Naive thymus-derived CD4-positive, alpha-beta T cell (primary cell): ENCODE measurements around the gene PTPRCAP. TPM values are rescaled to one million over a fixed set of nuclear protein-coding genes. Genes with fewer than 3 reads are reported as not detected.

Experiments used
- ATAC-seq: fragments of 150-1000 bp; cut with Tn5 transposase; 2 replicates; pipeline ENCODE4 v1.10.0; 2021; ENCODE audit warnings: mild to moderate bottlenecking, moderate library complexity
- CTCF ChIA-PET: fragments of 350-600 bp; sonication (Branson Sonifier 250); formaldehyde crosslinking; loops from one replicate; lab custom pipeline; 2021; ENCODE audit warnings: antibody characterized with exemption; lab: Charles Lee
- POLR2A ChIA-PET: fragments of 350-600 bp; sonication (Branson Sonifier 250); formaldehyde crosslinking; loops from one replicate; lab custom pipeline; 2021; ENCODE audit warnings: antibody characterized with exemption, inconsistent platforms; lab: Charles Lee
- DNase-seq, 9 donors: peaks; one replicate each; pipeline versions ENCODE4 v3.0.0 to v3.0.0-alpha.2; 2020 to 2022; ENCODE audit warnings: mixed read lengths in 1 of 9
- H3K27ac ChIP-seq: one replicate; pipeline ENCODE4 v1.7.0; 2013; ENCODE audit warnings: mild to moderate bottlenecking, low read depth, low read length, moderate library complexity
- H3K27me3 ChIP-seq, 2 donors: one replicate each; pipeline ENCODE4 v1.7.0; 2013; ENCODE audit warnings: low read length in 2 of 2, mild to moderate bottlenecking in 2 of 2, moderate library complexity in 2 of 2; ENCODE audit not compliant: control insufficient read depth in 2 of 2, insufficient read depth in 2 of 2
- H3K36me3 ChIP-seq, 3 experiments: 1 replicate in 2 of 3; 2 replicates in 1 of 3; pipeline ENCODE4 v1.7.0; 2013; ENCODE audit warnings: low read length in 3 of 3, mild to moderate bottlenecking in 3 of 3, moderate library complexity in 1 of 3; ENCODE audit not compliant: insufficient read depth in 3 of 3, control insufficient read depth in 2 of 3
- H3K4me1 ChIP-seq, 2 donors: one replicate each; pipeline ENCODE4 v1.7.0; 2013; ENCODE audit warnings: low read length in 2 of 2, mild to moderate bottlenecking in 2 of 2, moderate library complexity in 1 of 2; ENCODE audit not compliant: control insufficient read depth in 2 of 2, insufficient read depth in 2 of 2
- H3K4me3 ChIP-seq: 2 replicates; pipeline ENCODE4 v1.7.0; 2013; ENCODE audit warnings: mild to moderate bottlenecking, low read length
- H3K9me3 ChIP-seq, 3 experiments: 1 replicate in 2 of 3; 2 replicates in 1 of 3; pipeline ENCODE4 v1.7.0; 2013; ENCODE audit warnings: low read length in 3 of 3; ENCODE audit not compliant: control insufficient read depth in 2 of 3
- H3K27ac Mint-ChIP-seq, 9 donors: one replicate each; pipeline ENCODE4 v1.8.0; 2020 to 2022; ENCODE audit warnings: mixed read lengths in 9 of 9, mild to moderate bottlenecking in 8 of 9, moderate library complexity in 5 of 9, inconsistent platforms in 2 of 9
- H3K27me3 Mint-ChIP-seq, 5 donors: one replicate each; pipeline ENCODE4 v1.8.0; 2021 to 2022; ENCODE audit warnings: mixed read lengths in 5 of 5, mild to moderate bottlenecking in 1 of 5
- H3K36me3 Mint-ChIP-seq, 5 donors: one replicate each; pipeline ENCODE4 v1.8.0; 2020 to 2022; ENCODE audit warnings: mixed read lengths in 5 of 5, mild to moderate bottlenecking in 3 of 5, inconsistent platforms in 1 of 5
- H3K4me1 Mint-ChIP-seq, 7 donors: one replicate each; pipeline ENCODE4 v1.8.0; 2020 to 2022; ENCODE audit warnings: mixed read lengths in 7 of 7, mild to moderate bottlenecking in 3 of 7, inconsistent platforms in 1 of 7
- H3K4me3 Mint-ChIP-seq, 10 donors: one replicate each; pipeline ENCODE4 v1.8.0; 2020 to 2022; ENCODE audit warnings: mild to moderate bottlenecking in 10 of 10, mixed read lengths in 10 of 10, moderate library complexity in 6 of 10, inconsistent platforms in 2 of 10
- H3K9me3 Mint-ChIP-seq, 11 donors: one replicate each; pipeline ENCODE4 v1.8.0; 2020 to 2022; ENCODE audit warnings: mixed read lengths in 11 of 11, mild to moderate bottlenecking in 4 of 11, inconsistent platforms in 1 of 11, moderate library complexity in 1 of 11
- intact Hi-C, 2 donors: fragments of 100-400 bp; cut with micrococcal nuclease; formaldehyde crosslinking; loops; one replicate each; pipeline ENCODE4 v1.15.1; 2023
- polyA plus RNA-seq, 2 donors: library from polyadenylated mRNA; unstranded; fragments of 300-500 nt; fragmentation: Illumina TruSeq; gene quantifications; one replicate each; pipeline ENCODE4 v1.2.3, GENCODE V29; 2021
- total RNA-seq, 6 experiments: library from RNA in 5 of 6; stranded (reverse) in 5 of 6; gene quantifications; 1 replicate in 5 of 6; 2 replicates in 1 of 6; pipeline ENCODE4 v1.2.3 and lab custom pipeline; 2021 to 2026

PTPRCAP gene
- total and polyA plus RNA-seq, 7 experiments from 2014 or later, result 134 to 670 (median 219) TPM

DNA sequence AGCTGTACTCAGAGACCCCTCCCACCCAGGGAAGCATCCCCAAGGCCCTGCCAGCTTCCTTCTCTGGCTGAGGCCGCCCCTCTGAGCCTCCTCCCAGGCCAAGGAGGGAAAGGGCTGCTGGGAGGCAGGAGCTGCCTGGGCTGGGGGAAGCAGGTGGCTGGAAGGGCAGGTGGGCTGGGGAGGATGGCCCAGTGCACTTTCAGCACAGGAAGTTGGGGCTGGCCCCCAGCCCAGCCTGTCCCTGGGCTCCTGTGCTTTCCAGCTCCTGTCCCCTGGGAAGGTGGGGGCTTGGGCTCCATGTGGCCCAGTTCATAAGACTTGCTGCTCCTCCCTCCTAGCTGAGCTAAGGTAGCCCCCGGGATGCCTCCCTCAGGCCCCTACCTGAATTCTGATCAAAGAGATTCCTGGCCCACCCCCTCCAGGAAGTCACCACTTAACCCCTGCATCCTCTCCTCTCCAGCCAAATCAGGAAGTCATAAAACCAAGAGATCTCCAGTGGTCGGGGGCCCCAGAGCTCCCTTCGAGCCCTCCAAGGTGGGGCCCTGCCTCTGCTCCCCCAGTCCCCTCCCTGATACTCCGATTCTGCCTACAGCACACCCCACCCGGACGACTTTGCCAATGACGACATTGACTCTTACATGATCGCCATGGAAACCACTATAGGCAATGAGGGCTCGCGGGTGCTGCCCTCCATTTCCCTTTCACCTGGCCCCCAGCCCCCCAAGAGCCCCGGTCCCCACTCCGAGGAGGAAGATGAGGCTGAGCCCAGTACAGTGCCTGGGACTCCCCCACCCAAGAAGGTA is 40.7 kb downstream of the PTPRCAP start:
- H3K27me3 Mint-ChIP-seq, result no peaks in the 10 kb centered on the region
- H3K4me1 ChIP-seq, result peaks cover 30 to 43% of the 10 kb centered on the region in 2 donors

DNA sequence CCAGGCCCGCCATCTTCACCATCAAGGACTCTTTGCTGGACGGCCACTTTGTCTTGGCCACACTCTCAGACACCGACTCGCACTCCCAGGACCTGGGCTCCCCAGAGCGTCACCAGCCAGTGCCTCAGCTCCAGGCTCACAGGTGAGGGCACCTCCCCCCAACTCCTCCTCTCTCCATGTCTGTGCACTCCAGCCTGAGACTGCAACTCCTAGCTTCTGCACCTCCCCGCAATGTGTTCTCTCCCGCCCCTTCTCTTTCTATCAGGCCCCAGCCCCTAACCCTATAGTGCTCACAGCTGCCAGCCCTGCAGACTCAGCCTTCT is 41.3 kb downstream of the PTPRCAP start:
- CTCF ChIA-PET, result interaction anchor here (0.6 to 1.5 kb wide), 4 partner anchors 11 to 314 kb away, joined by 3 to 5 read pairs (median 4); partner anchors contain the start of gene PTPRCAP
- H3K27me3 ChIP-seq, result no peaks in the 10 kb centered on the region
- Mint-ChIP-seq H3K27ac (peak overlapping the region in 7 of 9 donors; percentile 29 to 92 (median 81)), H3K4me1 (peaks cover 30 to 66% (median 46%) of the 10 kb centered on the region in 7 donors), H3K36me3 (peaks cover 0 to 26% (median 0%) of the 10 kb centered on the region in 5 donors), H3K27me3 (no peaks in the 10 kb centered on the region), H3K9me3 (no peaks in the 10 kb centered on the region), H3K4me3 (peak overlapping the region in 6 of 10 donors; percentile 9 to 69 (median 44))
- no peaks in the 10 kb centered on the region for H3K9me3 ChIP-seq
- no peak overlapping the region for H3K4me3 ChIP-seq
- H3K27ac ChIP-seq, result peak overlapping the region; percentile 75
- intact Hi-C loops, result no loop called here
- peaks cover 13 to 62% (median 14%) of the 10 kb centered on the region in 3 experiments for H3K36me3 ChIP-seq
- DNase-seq, result no peak
- POLR2A ChIA-PET, result interaction anchor here (0.6 to 25.4 kb wide), 7 partner anchors 9 to 285 kb away, joined by 3 to 1530 read pairs (median 5); partner anchors contain the start of genes CARNS1, PTPRCAP and RPS6KB2
- ATAC-seq, result no peak
- H3K4me1 ChIP-seq, result peaks cover 33 to 44% of the 10 kb centered on the region in 2 donors

More for the DNA sequence above, 40.7 kb downstream of the PTPRCAP start:
- Histone ChIP-seq H3K27me3 (no peaks in the 10 kb centered on the region), H3K27ac (peak overlapping the region; percentile 75), H3K4me3 (no peak overlapping the region), H3K36me3 (peaks cover 13 to 62% (median 14%) of the 10 kb centered on the region in 3 experiments), H3K9me3 (no peaks in the 10 kb centered on the region)
- peak in 2 of 9 donors; percentile 32 to 52 for DNase-seq
- H3K4me1 Mint-ChIP-seq, result peaks cover 28 to 64% (median 45%) of the 10 kb centered on the region in 7 donors
- H3K9me3 Mint-ChIP-seq, result no peaks in the 10 kb centered on the region
- peak overlapping the region; percentile 62 to 81 (median 72) for H3K4me3 Mint-ChIP-seq
- ATAC-seq, result no peak
- intact Hi-C loops, result no loop called here
- H3K36me3 Mint-ChIP-seq, result peaks cover 0 to 26% (median 0%) of the 10 kb centered on the region in 5 donors
- ChIA-PET CTCF (interaction anchor here (0.6 to 1.5 kb wide), 4 partner anchors 12 to 272 kb away, joined by 3 to 5 read pairs (median 3); partner anchors contain the start of gene PTPRCAP), POLR2A (interaction anchor here (0.6 to 25.4 kb wide), 14 partner anchors 8 to 286 kb away, joined by 3 to 1530 read pairs (median 3); partner anchors contain the start of genes CARNS1, CDK2AP2, PITPNM1 and POLD4)
- peak overlapping the region; percentile 64 to 96 (median 87) for H3K27ac Mint-ChIP-seq

- H3K27ac ChIP-seq, result no peak overlapping the region
- peaks cover 0 to 24% (median 0%) of the 10 kb centered on the region in 5 donors for H3K36me3 Mint-ChIP-seq
Measured at GRCh38 chr11:67395555-67396258, 41.8 kb downstream of the PTPRCAP start.

GRCh38 chr11:67393990-67394389 is 43.5 kb downstream of the PTPRCAP start:
- Histone ChIP-seq H3K4me3 (no peak overlapping the region), H3K4me1 (peaks cover 26 to 37% of the 10 kb centered on the region in 2 donors), H3K27me3 (no peaks in the 10 kb centered on the region), H3K36me3 (peaks cover 8 to 45% (median 13%) of the 10 kb centered on the region in 3 experiments), H3K27ac (no peak overlapping the region), H3K9me3 (no peaks in the 10 kb centered on the region)
- ATAC-seq, result no peak
- peak overlapping the region; percentile 36 to 90 (median 60) for H3K4me3 Mint-ChIP-seq
- H3K36me3 Mint-ChIP-seq, result peaks cover 0 to 16% (median 0%) of the 10 kb centered on the region in 5 donors
- peaks cover 43 to 70% (median 50%) of the 10 kb centered on the region in 7 donors for H3K4me1 Mint-ChIP-seq
- H3K27ac Mint-ChIP-seq, result peak overlapping the region in 3 of 9 donors; percentile 11 to 84 (median 70)
- H3K9me3 Mint-ChIP-seq, result no peaks in the 10 kb centered on the region
- no peak for DNase-seq
- ChIA-PET POLR2A (interaction anchor here (0.6 to 25.4 kb wide), 4 partner anchors 14 to 89 kb away, joined by 4 to 1530 read pairs (median 12); partner anchors contain the start of genes AIP, CARNS1, PTPRCAP and RPS6KB2), CTCF (interaction anchor here (0.6 kb wide), 1 partner anchor 25 kb away, joined by 4 read pairs; no protein-coding TSS in a partner anchor)
- H3K27me3 Mint-ChIP-seq, result peaks cover 0 to 2% (median 0%) of the 10 kb centered on the region in 5 donors
- intact Hi-C loops, result loop anchor here (5.0 kb wide), 2 partner anchors 33 to 277 kb away; partner anchors contain the start of genes KDM2A (in 1 of the 2) and RPS6KB2 (in 1 of the 2)

More at GRCh38 chr11:67395555-67396258, 41.8 kb downstream of the PTPRCAP start:
- H3K27me3 ChIP-seq, result no peaks in the 10 kb centered on the region
- peaks cover 35 to 49% of the 10 kb centered on the region in 2 donors for H3K4me1 ChIP-seq
- H3K4me3 ChIP-seq, result no peak overlapping the region
- ATAC-seq (no peak), DNase-seq (no peak)
- Mint-ChIP-seq H3K27ac (peak overlapping the region in 6 of 9 donors; percentile 41 to 92 (median 83)), H3K9me3 (no peaks in the 10 kb centered on the region), H3K27me3 (no peaks in the 10 kb centered on the region), H3K4me3 (peak overlapping the region in 2 of 10 donors; percentile 35 to 42), H3K4me1 (peaks cover 35 to 70% (median 47%) of the 10 kb centered on the region in 7 donors)
- H3K36me3 ChIP-seq, result peaks cover 13 to 59% (median 14%) of the 10 kb centered on the region in 3 experiments
- intact Hi-C loops, result no loop called here
- H3K9me3 ChIP-seq, result no peaks in the 10 kb centered on the region
- POLR2A ChIA-PET, result interaction anchor here (0.6 to 25.4 kb wide), 6 partner anchors 9 to 285 kb away, joined by 3 to 1530 read pairs (median 8); partner anchors contain the start of genes CARNS1, PTPRCAP and RPS6KB2
- CTCF ChIA-PET, result interaction anchor here (0.6 to 1.5 kb wide), 3 partner anchors 11 to 313 kb away, joined by 3 to 4 read pairs (median 3); partner anchors contain the start of gene PTPRCAP

- no peak for ATAC-seq
- no peak overlapping the region for H3K27ac ChIP-seq
- POLR2A ChIA-PET, result interaction anchor here (0.7 to 25.4 kb wide), 5 partner anchors 8 to 90 kb away, joined by 3 to 1530 read pairs (median 10); partner anchors contain the start of genes AIP, CARNS1, PPP1CA and PTPRCAP
- H3K36me3 ChIP-seq, result peaks cover 8 to 39% (median 8%) of the 10 kb centered on the region in 3 experiments
- peaks cover 26 to 34% of the 10 kb centered on the region in 2 donors for H3K4me1 ChIP-seq
- Mint-ChIP-seq H3K36me3 (peaks cover 0 to 16% (median 0%) of the 10 kb centered on the region in 5 donors), H3K9me3 (no peaks in the 10 kb centered on the region), H3K27ac (peak overlapping the region in 2 of 9 donors; percentile 47 to 84), H3K4me1 (peaks cover 42 to 66% (median 50%) of the 10 kb centered on the region in 7 donors), H3K4me3 (peak overlapping the region in 9 of 10 donors; percentile 36 to 90 (median 87)), H3K27me3 (peaks cover 0 to 2% (median 0%) of the 10 kb centered on the region in 5 donors)
- intact Hi-C loops, result loop anchor here (5.0 kb wide), 2 partner anchors 34 to 276 kb away; partner anchors contain the start of genes KDM2A (in 1 of the 2) and RPS6KB2 (in 1 of the 2)
- CTCF ChIA-PET, result no interaction called here
- H3K27me3 ChIP-seq, result no peaks in the 10 kb centered on the region
- no peak for DNase-seq
- H3K9me3 ChIP-seq, result no peaks in the 10 kb centered on the region
- no peak overlapping the region for H3K4me3 ChIP-seq
Measured at GRCh38 chr11:67393437-67393836, 44.0 kb downstream of the PTPRCAP start.
